ENCODE results near the gene SH3TC1.

DNA sequence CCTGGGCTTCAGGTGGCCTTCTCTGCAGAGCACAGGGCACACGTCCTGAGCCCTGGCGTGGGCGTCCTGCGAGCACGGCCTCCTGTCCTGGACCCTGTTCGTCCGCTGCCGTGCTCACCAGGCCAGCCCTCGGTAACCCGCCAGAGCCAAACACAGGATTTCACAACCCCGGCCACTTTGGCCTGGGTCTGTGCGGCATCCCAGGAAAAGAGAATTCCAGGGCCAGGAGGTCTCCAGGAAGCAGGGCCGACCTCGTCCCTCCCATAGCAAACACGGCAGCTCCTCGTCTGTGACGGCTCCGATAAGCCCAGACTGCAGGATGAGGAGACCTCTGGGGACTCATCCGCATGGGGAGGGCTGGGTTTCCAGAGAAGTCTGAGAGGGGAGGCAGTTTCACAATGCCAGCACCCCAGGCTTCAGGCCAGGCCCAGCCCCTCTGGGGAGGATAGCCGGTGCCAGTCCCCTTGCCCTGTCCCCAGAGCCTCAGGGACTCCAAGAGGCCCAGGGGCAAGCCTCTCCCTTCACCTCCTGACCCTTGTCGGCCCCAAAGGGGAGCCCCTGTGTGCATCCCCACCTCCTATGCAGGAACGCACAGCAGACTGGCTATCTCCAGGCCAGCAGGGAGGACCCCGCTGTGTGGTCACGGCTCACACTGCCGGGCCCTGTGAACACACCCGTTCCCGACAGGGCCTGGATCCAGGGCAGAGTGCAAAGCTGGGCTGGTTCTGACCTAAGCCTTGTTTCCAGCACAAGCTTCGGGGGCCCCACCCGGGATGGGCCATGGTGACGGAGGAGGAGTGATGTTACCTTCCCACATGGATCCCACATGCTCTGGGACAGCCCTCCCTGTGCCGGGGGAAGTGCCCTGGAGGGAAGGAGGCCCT is 48.2 kb downstream of the SH3TC1 start:
- peak; percentile 90 to 98 for TF ChIP-seq EGR1 (IDR thresholded peaks at IDR 0.05; ENCODE audit: low read depth in 2 of 2)
- TF ChIP-seq, protein P1, sequence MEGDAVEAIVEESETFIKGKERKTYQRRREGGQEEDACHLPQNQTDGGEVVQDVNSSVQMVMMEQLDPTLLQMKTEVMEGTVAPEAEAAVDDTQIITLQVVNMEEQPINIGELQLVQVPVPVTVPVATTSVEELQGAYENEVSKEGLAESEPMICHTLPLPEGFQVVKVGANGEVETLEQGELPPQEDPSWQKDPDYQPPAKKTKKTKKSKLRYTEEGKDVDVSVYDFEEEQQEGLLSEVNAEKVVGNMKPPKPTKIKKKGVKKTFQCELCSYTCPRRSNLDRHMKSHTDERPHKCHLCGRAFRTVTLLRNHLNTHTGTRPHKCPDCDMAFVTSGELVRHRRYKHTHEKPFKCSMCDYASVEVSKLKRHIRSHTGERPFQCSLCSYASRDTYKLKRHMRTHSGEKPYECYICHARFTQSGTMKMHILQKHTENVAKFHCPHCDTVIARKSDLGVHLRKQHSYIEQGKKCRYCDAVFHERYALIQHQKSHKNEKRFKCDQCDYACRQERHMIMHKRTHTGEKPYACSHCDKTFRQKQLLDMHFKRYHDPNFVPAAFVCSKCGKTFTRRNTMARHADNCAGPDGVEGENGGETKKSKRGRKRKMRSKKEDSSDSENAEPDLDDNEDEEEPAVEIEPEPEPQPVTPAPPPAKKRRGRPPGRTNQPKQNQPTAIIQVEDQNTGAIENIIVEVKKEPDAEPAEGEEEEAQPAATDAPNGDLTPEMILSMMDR (IDR thresholded peaks at IDR 0.05; ENCODE audit: low read depth, low read length, missing input control), result no peak
- TF ChIP-seq GABPA (IDR thresholded peaks at IDR 0.05 in 1 of 2, conservative IDR thresholded peaks at IDR 0.05 in 1 of 2), result no peak
- TF ChIP-seq SP1 (IDR thresholded peaks at IDR 0.05), result peak; percentile 55
- TF ChIP-seq FOXA1 (IDR thresholded peaks at IDR 0.05), result peak; percentile 9
- TF ChIP-seq, protein P2, sequence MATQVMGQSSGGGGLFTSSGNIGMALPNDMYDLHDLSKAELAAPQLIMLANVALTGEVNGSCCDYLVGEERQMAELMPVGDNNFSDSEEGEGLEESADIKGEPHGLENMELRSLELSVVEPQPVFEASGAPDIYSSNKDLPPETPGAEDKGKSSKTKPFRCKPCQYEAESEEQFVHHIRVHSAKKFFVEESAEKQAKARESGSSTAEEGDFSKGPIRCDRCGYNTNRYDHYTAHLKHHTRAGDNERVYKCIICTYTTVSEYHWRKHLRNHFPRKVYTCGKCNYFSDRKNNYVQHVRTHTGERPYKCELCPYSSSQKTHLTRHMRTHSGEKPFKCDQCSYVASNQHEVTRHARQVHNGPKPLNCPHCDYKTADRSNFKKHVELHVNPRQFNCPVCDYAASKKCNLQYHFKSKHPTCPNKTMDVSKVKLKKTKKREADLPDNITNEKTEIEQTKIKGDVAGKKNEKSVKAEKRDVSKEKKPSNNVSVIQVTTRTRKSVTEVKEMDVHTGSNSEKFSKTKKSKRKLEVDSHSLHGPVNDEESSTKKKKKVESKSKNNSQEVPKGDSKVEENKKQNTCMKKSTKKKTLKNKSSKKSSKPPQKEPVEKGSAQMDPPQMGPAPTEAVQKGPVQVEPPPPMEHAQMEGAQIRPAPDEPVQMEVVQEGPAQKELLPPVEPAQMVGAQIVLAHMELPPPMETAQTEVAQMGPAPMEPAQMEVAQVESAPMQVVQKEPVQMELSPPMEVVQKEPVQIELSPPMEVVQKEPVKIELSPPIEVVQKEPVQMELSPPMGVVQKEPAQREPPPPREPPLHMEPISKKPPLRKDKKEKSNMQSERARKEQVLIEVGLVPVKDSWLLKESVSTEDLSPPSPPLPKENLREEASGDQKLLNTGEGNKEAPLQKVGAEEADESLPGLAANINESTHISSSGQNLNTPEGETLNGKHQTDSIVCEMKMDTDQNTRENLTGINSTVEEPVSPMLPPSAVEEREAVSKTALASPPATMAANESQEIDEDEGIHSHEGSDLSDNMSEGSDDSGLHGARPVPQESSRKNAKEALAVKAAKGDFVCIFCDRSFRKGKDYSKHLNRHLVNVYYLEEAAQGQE (IDR thresholded peaks at IDR 0.05), result peak; percentile 69
- peak in 1 of 2 donors; percentile 45 for TF ChIP-seq RAD21 (IDR thresholded peaks at IDR 0.05)
- TF ChIP-seq, protein P3, sequence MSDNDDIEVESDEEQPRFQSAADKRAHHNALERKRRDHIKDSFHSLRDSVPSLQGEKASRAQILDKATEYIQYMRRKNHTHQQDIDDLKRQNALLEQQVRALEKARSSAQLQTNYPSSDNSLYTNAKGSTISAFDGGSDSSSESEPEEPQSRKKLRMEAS (IDR thresholded peaks at IDR 0.05), result peak; percentile 74
- TF ChIP-seq, protein P4, sequence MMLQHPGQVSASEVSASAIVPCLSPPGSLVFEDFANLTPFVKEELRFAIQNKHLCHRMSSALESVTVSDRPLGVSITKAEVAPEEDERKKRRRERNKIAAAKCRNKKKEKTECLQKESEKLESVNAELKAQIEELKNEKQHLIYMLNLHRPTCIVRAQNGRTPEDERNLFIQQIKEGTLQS (IDR thresholded peaks at IDR 0.05), result no peak
- peak; percentile 63 for TF ChIP-seq YY1 (IDR thresholded peaks at IDR 0.05)
- no peak for TF ChIP-seq TAF1 (conservative IDR thresholded peaks at IDR 0.05)
